Effector CD8-positive, alpha-beta T cell (primary cell): ENCODE measurements around the gene RTL5.
"Not testable (repeated sequence)": the region's sequence is repeated elsewhere in the genome, so short reads cannot be mapped to it uniquely, and the experiment has no call there.

ENCODE experiments used
- DNase-seq: peaks from one replicate; lab custom pipeline; 2025; lab: John Stamatoyannopoulos, UW
- total RNA-seq, 4 experiments: gene quantifications; one replicate each; lab custom pipeline; 2026; lab: John Stamatoyannopoulos, UW

The RTL5 gene
- 5.7 to 13.7 (median 10.7) reads per million in 4 experiments for total RNA-seq

GRCh38 chrX:72131317-72132294 is at the start of gene RTL5:
Gene RTL5, minus strand, starts transcription at chrX:72131915.
- peak; percentile 26 for DNase-seq

- DNase-seq: no peak
Observed at GRCh38 chrX:72180539-72180938, 48.8 kb upstream of the RTL5 start.

DNA sequence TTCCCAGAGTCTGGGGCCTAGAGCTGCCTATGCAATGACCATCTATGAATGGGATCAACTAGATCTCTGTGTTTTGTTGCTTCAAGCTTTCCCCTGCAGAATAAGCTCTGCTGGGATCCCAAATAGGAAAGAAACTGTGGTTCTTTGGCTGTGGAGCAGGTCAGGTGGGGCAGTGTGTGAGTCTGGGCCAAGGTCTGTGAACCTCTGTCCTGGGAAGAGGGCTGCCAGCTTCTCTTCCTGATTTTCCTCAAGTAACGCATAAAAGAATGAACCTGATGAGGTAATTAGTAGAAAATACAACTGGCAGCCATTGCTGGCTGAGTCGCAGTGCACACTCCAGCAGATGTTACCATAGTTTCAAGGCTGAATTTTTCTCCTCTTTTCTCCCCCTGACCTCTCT is 45.3 kb upstream of the RTL5 start:
- no peak for DNase-seq

DNA sequence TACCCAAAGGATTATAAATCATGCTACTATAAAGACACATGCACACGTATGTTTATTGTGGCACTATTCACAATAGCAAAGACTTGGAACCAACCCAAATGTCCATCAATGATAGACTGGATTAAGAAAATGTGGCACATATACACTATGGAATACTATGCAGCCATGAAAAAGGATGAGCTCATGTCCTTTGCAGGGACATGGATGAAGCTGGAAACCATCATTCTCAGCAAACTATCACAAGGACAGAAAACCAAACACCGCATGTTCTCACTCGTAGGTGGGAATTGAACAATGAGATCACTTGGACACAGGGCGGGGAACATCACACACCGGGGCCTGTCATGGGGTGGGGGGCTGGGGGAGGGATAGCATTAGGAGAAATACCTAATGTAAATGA is 44.6 kb upstream of the RTL5 start:
- DNase-seq: not testable (repeated sequence)

- DNase-seq: peak; percentile 4
Observed at GRCh38 chrX:72169008-72169728, 37.5 kb upstream of the RTL5 start.

DNA sequence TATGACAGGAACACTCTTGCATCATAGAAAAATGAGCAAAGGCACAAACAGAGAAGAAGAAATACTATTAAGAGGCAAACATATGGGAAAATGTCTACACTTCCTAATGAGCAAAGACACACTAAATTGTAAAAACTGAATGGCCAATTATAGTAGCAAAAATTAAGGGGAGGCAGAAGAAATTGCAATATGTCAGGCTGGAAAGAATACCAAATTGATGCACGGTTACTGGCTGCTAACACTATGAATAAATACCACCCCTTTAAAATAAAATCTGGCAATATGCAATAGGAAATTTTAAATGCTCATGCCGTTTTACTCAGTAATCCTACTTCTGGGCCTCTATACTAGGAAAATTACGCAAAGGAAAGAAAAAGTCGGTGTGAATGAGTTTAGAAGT is 33.8 kb upstream of the RTL5 start:
- no peak for DNase-seq

DNA sequence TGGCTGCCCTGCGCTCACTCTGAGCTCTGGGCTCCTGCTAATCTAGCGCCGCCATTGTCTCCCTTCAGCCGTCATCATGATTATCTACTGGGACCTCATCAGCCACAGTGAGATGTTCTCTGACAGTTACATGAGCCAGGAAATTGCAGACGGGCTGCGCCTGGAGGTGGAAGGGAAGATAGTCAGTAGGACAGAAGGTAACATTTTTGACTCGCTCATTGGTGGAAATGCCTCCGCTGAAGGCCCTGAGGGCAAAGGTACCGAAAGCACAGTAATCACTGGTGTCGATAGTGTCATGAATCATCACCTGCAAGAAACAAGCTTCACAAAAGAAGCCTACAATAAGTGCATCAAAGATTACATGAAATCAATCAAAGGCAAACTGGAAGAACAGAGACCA is 28.1 kb upstream of the RTL5 start:
- DNase-seq: no peak

- DNase-seq: no peak
Observed at GRCh38 chrX:72158773-72159172, 27.1 kb upstream of the RTL5 start.

DNA sequence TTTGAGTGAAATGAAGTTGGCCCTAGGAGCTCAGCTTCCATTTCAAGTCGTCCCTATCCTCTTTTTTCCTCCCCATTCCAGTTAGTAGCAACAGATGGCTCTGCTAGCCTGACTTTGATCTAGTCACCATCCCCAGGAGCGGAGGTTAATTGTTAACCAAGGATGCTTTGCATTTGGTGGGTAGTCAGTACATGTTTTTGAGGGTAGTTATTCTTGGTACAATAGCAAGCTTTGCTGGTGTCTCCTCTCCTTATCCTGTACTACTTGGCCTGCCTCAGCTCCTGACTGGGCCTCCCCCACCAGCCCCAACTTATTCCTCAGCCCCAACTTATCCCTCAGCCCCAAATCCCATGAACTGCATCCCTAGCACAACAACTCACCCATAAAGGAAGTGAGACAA is 14.8 kb upstream of the RTL5 start:
- DNase-seq: no peak

DNA sequence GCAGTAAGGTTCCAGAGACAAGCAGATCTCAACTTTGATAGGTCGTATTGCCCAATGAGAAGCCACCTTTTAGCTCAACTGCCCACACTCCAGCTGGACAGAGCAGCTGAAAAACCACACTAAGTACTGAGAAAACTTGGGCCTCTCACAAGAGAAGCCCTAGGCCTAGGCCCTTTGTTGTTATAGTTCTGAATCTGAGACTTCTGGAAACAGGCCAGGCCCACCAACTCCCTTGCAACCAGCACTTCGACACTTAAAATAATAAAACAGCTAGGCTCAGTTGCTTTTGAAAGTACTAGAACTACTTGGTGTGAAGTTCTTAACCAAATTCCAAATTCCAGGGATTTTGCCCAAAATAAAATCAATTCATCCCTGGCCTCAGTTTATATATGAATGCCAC is 13.5 kb upstream of the RTL5 start:
- no peak for DNase-seq

DNA sequence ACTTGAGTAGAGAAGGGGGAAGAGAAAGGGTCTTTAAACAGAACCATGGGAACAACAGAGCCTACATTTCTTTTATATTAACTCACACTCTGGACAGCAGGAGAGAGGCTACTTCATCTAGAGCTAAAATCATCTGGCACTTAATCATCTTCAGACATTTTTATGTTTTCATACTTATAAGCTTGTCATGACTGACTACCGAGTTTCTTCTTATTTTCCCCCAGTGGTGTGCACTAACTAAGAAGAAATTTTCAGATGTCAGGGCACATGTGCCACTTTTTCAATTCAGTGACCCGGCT is 11.8 kb upstream of the RTL5 start:
- no peak for DNase-seq

- DNase-seq: no peak
Observed at GRCh38 chrX:72142794-72143608, 11.3 kb upstream of the RTL5 start.

- DNase-seq: no peak
Observed at GRCh38 chrX:72142094-72142793, 10.5 kb upstream of the RTL5 start.

DNA sequence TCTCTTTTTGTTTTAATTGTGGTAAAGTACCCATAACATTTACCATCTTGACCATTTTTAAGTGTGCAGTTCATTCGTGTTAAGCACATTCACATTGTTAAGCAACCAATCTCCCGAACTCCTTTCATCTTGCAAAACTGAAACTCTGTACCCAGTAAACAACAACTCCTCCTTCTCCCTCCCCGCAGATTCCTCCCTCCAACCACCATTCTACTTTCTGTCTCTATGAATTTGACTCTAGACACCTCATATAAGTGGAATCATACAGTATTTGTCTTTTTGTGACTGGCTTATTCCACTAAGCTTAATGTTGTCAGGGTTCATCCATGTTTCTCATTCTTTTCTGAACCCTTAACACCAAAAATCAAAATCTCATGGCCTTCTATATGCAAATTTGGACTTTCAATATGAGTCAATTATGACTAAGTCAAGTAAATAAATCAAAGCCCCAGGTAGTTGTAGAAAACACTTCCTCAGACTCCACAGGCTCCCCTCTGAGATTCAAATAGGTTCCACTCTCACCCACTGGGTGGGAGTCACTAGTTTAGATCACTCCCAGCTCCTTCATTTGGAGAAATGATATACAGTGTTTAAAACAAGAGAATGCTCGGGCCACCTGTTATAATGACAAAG is 9.8 kb upstream of the RTL5 start:
- no peak for DNase-seq

DNA sequence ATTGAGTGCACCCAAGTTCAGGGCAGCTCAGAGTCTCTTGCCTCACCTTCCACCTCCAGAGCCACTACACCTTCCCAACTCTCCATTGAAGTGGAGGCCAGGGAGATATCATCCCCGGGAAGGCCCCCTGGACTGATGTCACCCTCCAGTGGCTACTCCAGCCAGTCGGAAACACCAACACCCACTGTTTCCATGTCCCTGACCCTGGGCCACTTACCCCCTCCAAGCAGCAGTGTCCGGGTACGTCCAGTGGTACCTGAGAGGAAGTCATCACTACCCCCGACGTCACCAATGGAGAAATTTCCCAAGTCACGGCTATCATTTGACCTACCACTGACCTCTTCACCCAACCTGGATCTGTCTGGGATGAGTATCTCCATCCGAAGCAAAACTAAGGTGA is 7.8 kb upstream of the RTL5 start:
- no peak for DNase-seq

DNA sequence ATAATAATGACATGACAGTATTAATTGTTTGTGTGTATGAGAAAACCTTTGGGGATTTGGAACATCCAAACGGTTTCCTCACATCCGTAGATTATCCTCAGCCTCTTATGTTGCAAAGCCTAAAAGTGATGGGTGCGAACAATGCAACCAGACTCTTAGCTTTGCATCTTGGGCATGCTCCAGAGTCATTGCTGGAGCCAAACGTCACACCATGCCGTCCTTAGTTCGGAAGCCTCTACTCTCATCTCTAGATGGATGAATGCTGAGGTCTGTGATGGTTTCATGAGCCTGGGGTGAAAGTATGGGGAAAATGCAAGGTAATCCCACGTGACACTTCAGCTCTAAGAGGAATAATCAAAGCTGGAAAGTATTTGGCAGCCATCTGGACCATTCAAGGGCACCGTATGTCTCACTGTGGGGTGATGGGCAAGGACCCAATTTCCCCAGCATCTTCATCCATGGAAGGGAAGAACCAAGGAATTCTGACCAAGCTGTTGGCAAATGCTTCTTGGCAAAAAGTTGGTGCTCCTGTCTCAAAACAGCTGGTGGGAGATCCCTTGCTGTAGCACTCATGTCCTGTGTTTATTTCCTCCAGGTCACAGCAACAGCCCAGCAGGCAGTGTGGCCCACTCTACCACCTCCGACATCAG is 6.3 kb upstream of the RTL5 start:
- no peak for DNase-seq

DNA sequence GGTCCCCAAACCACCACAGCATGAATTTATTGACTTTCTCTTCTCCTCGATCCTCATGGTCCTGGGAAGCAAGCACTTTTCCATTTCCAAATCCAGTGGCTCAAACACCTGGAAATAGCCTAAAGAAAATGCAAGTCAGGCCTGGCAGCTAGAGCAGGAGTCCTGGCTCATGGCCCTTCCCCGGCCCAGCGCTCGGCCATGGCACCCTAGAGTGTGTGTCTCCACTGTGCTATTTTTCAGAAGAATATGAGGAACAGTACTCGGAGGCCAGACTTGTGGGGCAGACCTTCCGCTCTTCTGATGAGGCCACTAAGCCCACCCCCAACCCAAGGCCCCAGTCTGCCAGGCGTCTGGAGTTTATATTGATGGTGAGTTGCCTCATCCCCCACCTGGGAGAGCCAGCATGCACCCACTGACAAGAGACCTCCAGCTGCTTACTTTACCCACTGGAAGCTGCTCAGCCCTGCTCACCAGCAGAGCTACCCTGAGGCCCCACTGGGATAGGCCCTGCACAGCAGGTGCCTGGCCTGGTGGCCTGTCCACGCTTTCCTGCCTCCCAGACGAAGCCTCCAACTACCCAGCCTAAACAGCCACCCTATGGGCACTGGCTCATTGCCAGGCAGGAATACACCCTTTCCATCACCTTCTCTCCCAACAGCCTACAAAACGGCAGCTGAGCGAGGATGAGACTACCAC is 2.3 kb upstream of the RTL5 start:
- no peak for DNase-seq

- DNase-seq: no peak
Observed at GRCh38 chrX:72132456-72132855, 741 bp upstream of the RTL5 start.

DNA sequence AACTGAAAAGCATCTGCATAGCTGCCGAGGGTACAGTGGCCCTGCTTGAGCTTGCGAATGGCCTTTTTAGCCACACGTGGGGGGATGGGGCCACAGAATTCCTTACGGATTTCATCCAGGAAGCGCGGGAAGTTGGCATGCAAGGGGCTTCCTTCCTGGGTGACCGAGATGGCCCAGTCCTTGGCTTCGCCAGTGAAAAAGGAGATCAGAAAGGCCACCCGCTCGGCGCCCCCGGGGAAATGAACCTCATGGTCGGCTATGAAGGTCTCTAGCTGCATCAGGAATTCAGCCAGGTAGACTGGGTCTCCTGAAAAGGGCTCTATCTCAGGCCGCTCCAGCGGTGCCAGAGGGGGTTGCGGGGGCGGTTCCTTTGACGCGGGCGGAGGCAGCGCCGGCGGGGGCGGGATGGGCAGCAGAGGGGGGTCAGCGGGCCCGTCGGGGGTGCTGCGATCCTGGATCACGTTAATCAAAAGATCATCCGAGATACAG is 909 bp downstream of the RTL5 start:
- DNase-seq: no peak
